Endothelial cell of umbilical vein (primary cell): ENCODE results near the gene OLIG1. TPM values are rescaled to one million over a fixed set of nuclear protein-coding genes. Genes with fewer than 3 reads are reported as not detected.

Experiments used
- BruUV-seq: library from RNA; stranded (reverse); fragments of 400-500 nt; replicated peaks from 2 replicates; lab custom pipeline; 2021; lab: Mats Ljungman, UMichigan
- CTCF ChIA-PET: fragments of 300-600, 350-600 bp; sonication (Branson Sonifier 250); formaldehyde crosslinking; loops from one replicate; lab custom pipeline; 2021; ENCODE audit warnings: antibody characterized with exemption, inconsistent platforms; lab: Charles Lee
- POLR2A ChIA-PET: fragments of 300-600, 350-600 bp; sonication (Branson Sonifier 250); formaldehyde crosslinking; loops from one replicate; lab custom pipeline; 2021; ENCODE audit warnings: antibody characterized with exemption, inconsistent platforms; lab: Charles Lee
- DNase-seq: peaks from one replicate; pipeline ENCODE4 v3.0.0-alpha.2; 2011; ENCODE audit warnings: low read depth, low spot score
- FAIRE-seq: peaks from 2 replicates; lab custom pipeline; 2011; peaks lifted over from hg19 to GRCh38; lab: Jason Lieb, UNC
- H2AFZ ChIP-seq: 2 replicates; pipeline ENCODE4 v1.6.0; 2012; ENCODE audit warnings: low read depth, low read length, control low read depth, inconsistent platforms
- H3K27ac ChIP-seq: 2 replicates; pipeline ENCODE4 v1.5.1; 2011; ENCODE audit warnings: low read depth, mild to moderate bottlenecking, control low read depth, low read length, moderate library complexity; ENCODE audit not compliant: insufficient read depth
- H3K27me3 ChIP-seq, 2 experiments: 2 replicates each; pipeline versions ENCODE4 v1.6.0 to v1.6.1; 2011; ENCODE audit warnings: low read length in 2 of 2, mixed read lengths in 1 of 2; ENCODE audit not compliant: control insufficient read depth in 2 of 2, insufficient read depth in 2 of 2
- H3K36me3 ChIP-seq, 2 experiments: 2 replicates in 1 of 2; 3 replicates in 1 of 2; pipeline ENCODE4 v1.5.1; 2011; ENCODE audit warnings: low read length in 2 of 2, mild to moderate bottlenecking in 1 of 2, moderate library complexity in 1 of 2; ENCODE audit not compliant: control insufficient read depth in 2 of 2, insufficient read depth in 2 of 2; ENCODE audit errors: extremely low read depth in 1 of 2
- H3K4me1 ChIP-seq: 3 replicates; pipeline ENCODE4 v1.5.1; 2011; ENCODE audit warnings: mild to moderate bottlenecking, low read length; ENCODE audit not compliant: control insufficient read depth, insufficient read depth; ENCODE audit errors: extremely low read depth
- H3K4me2 ChIP-seq: 2 replicates; pipeline ENCODE4 v1.6.1; 2011; ENCODE audit warnings: low read length, control low read depth, mixed read lengths; ENCODE audit not compliant: insufficient read depth
- H3K4me3 ChIP-seq, 3 experiments: fragments of 200-600 bp in 1 of 3; sonication (generic), shearing (Covaris generic) in 1 of 3; replicated peaks in 1 of 3; 2 replicates each; pipeline ENCODE4 v1.5.1; 2011 to 2016; ENCODE audit warnings: control low read depth in 3 of 3, low read length in 3 of 3, mild to moderate bottlenecking in 2 of 3, inconsistent platforms in 1 of 3, low read depth in 1 of 3, moderate library complexity in 1 of 3; ENCODE audit not compliant: insufficient read depth in 1 of 3
- H3K79me2 ChIP-seq: 2 replicates; pipeline ENCODE4 v1.6.0; 2012; ENCODE audit warnings: low read length, inconsistent platforms; ENCODE audit not compliant: control insufficient read depth, insufficient read depth
- H3K9ac ChIP-seq: replicated peaks from 2 replicates; pipeline ENCODE3; 2011; ENCODE audit warnings: low read length, control low read depth; ENCODE audit not compliant: insufficient read depth; ENCODE audit errors: extremely low read depth
- H3K9me1 ChIP-seq: replicated peaks from 3 replicates; pipeline ENCODE4 v1.6.0; 2011; ENCODE audit warnings: mild to moderate bottlenecking, low read length; ENCODE audit not compliant: control insufficient read depth, insufficient read depth; ENCODE audit errors: extremely low read depth
- H3K9me3 ChIP-seq: replicated peaks from 2 replicates; pipeline ENCODE4 v1.5.1; 2012; ENCODE audit warnings: low read length, inconsistent platforms; ENCODE audit not compliant: control insufficient read depth, insufficient read depth
- H4K20me1 ChIP-seq: replicated peaks from 2 replicates; pipeline ENCODE3; 2011; ENCODE audit warnings: mild to moderate bottlenecking, low read length; ENCODE audit not compliant: control insufficient read depth, insufficient read depth; ENCODE audit errors: extremely low read depth
- CTCF ChIP-seq, 2 donors: IDR thresholded peaks; 1 replicate in 1 of 2; 2 replicates in 1 of 2; pipeline ENCODE4 v1.5.1; 2011; ENCODE audit warnings: low read length in 2 of 2, mild to moderate bottlenecking in 2 of 2, moderate library complexity in 2 of 2, control low read depth in 1 of 2, inconsistent platforms in 1 of 2, low read depth in 1 of 2; ENCODE audit not compliant: insufficient read depth in 1 of 2; ENCODE audit errors: extremely low read depth in 1 of 2
- EZH2 ChIP-seq: IDR thresholded peaks from 2 replicates; pipeline ENCODE4 v1.6.1; 2012; ENCODE audit warnings: borderline replicate concordance, low read depth, mild to moderate bottlenecking, moderate library complexity, low read length, inconsistent platforms; ENCODE audit not compliant: severe bottlenecking
- FOS ChIP-seq: IDR thresholded peaks from 2 replicates; pipeline ENCODE4 v1.6.1; 2011; ENCODE audit warnings: mild to moderate bottlenecking, low read length, moderate library complexity, borderline replicate concordance; ENCODE audit not compliant: insufficient read depth
- GATA2 ChIP-seq: IDR thresholded peaks from 2 replicates; pipeline ENCODE4 v1.7.0; 2011; ENCODE audit warnings: low read depth, mild to moderate bottlenecking, moderate library complexity, mixed read lengths, low read length; ENCODE audit not compliant: insufficient read length, insufficient read depth
- JUN ChIP-seq: IDR thresholded peaks from 2 replicates; pipeline ENCODE4 v1.6.1; 2011; ENCODE audit warnings: borderline replicate concordance, low read depth; ENCODE audit not compliant: insufficient read length, insufficient read depth
- MAX ChIP-seq: IDR thresholded peaks from 2 replicates; pipeline ENCODE4 v1.6.1; 2011; ENCODE audit not compliant: insufficient read depth, insufficient read length
- MYC ChIP-seq: IDR thresholded peaks from one replicate; pipeline ENCODE4 v1.6.1; 2011; ENCODE audit warnings: mild to moderate bottlenecking, low read depth, low read length
- POLR2A ChIP-seq: IDR thresholded peaks from 2 replicates; pipeline ENCODE4 v1.6.1; 2012; ENCODE audit warnings: low read depth, mild to moderate bottlenecking, control low read depth, low read length
- POLR2AphosphoS5 ChIP-seq: IDR thresholded peaks from 2 replicates; pipeline ENCODE4 v1.6.1; 2012; ENCODE audit warnings: low read depth, mild to moderate bottlenecking, control low read depth, low read length, moderate library complexity; ENCODE audit not compliant: insufficient read depth
- dilution Hi-C: fragments of 300-500 bp; cut with MboI; formaldehyde crosslinking; loops from one replicate; pipeline ENCODE4 v1.15.0; 2019; ENCODE audit warnings: low sequenced_read_pairs; ENCODE audit not compliant: extremely low pct_ligation_motif_present
- intact Hi-C: fragments of 100-400 bp; cut with micrococcal nuclease; formaldehyde crosslinking; loops from one replicate; pipeline ENCODE4 v1.10.0; 2022
- polyA plus RNA-seq, 4 experiments: library from polyadenylated mRNA; depleted of rRNA in 3 of 4; stranded (reverse) in 3 of 4; unstranded in 1 of 4; fragments of >200 nt; gene quantifications; 2 replicates each; pipeline versions ENCODE4 v1.2.1 to v1.2.3, GENCODE V29; 2011 to 2012; ENCODE audit warnings: missing spikeins in 1 of 4
- total RNA-seq: library from RNA; stranded (reverse); gene quantifications from 2 replicates; pipeline ENCODE4 v1.2.3, GENCODE V29; 2021

Gene OLIG1
- total and polyA plus RNA-seq, 2 donors (not counting 3 experiments of a cell fraction or from before 2014, with no cell fraction given), result not detected

DNA sequence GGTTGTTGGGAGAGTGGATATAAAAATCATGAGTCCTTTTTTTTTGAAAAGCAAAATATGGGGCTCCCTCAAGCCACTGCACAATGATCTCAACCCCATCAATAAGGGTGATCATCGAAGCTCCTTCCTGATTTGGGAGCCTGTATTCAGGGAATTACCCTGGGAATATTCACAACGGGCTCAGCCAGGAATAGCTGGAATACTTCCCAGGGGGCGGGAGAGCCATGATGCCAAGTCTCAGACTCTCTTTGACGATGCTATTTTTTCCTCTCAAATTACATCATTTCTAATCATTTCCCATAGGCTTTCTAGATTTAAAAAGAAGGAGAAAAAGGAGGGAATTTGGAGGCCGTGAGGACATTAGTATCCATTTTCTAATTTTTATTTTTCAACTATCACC, 18.4 kb downstream of the OLIG1 start:
- no peak overlapping the region for H2AFZ ChIP-seq
- intact Hi-C loops, result no loop called here
- H3K4me2 ChIP-seq, result no peak overlapping the region
- FAIRE-seq (no peak), DNase-seq (no peak)
- no peaks in the 10 kb centered on the region for H3K4me1 ChIP-seq
- dilution Hi-C loops, result no loop called here
- H3K36me3 ChIP-seq, result no peaks in the 10 kb centered on the region
- no TSS peak for BruUV-seq
- POLR2A ChIA-PET, result no interaction called here
- CTCF ChIA-PET, result interaction anchor here (2.1 kb wide), 1 partner anchor 94 kb away, joined by 7 read pairs; no protein-coding TSS in a partner anchor
- H3K9ac ChIP-seq, result no peak overlapping the region
- peaks cover 6 to 10% of the 10 kb centered on the region in 2 experiments for H3K27me3 ChIP-seq
- H4K20me1 ChIP-seq, result no peaks in the 10 kb centered on the region
- TF ChIP-seq JUN, result no peak
- no peak for TF ChIP-seq EZH2
- no peak for TF ChIP-seq FOS
- no peak for TF ChIP-seq MAX
- no peak for TF ChIP-seq CTCF (IDR thresholded peaks at IDR 0.05; ENCODE audit: extremely low read depth in 1 of 2, insufficient read depth in 1 of 2, low read depth in 1 of 2, low read length in 2 of 2)
- no peak for TF ChIP-seq GATA2
- no peak for TF ChIP-seq POLR2A
- no peak for TF ChIP-seq MYC
- TF ChIP-seq POLR2AphosphoS5, result no peak
- no peaks in the 10 kb centered on the region for H3K79me2 ChIP-seq
- H3K27ac ChIP-seq, result no peak overlapping the region
- H3K9me3 ChIP-seq, result no peaks in the 10 kb centered on the region
- no peaks in the 10 kb centered on the region for H3K9me1 ChIP-seq
- no peak overlapping the region for H3K4me3 ChIP-seq
